ENCODE measurements around the gene RNASEH2B. TPM values are rescaled to one million over a fixed set of nuclear protein-coding genes. Genes with fewer than 3 reads are reported as not detected.

The RNASEH2B gene
- total RNA-seq, 2 experiments from 2014 or later = 225 to 322 TPM

GRCh38 chr13:50940509-50940908 is 30.9 kb downstream of the RNASEH2B start:
- no peaks in the 10 kb centered on the region for H3K9me2 ChIP-seq (ENCODE audit: insufficient read depth, low read length)
- no peak overlapping the region for H3K4me3 ChIP-seq (ENCODE audit: low read depth, low read length, poor library complexity, severe bottlenecking)
- CTCF ChIA-PET (ENCODE audit: unreplicated experiment) = no interaction called here
- BruUV-seq (replicated peaks) = no TSS peak
- TF ChIP-seq EZH2phosphoT487 (IDR thresholded peaks at IDR 0.05; ENCODE audit: borderline replicate concordance, low read depth, low read length) = no peak
- TF ChIP-seq, protein P1, sequence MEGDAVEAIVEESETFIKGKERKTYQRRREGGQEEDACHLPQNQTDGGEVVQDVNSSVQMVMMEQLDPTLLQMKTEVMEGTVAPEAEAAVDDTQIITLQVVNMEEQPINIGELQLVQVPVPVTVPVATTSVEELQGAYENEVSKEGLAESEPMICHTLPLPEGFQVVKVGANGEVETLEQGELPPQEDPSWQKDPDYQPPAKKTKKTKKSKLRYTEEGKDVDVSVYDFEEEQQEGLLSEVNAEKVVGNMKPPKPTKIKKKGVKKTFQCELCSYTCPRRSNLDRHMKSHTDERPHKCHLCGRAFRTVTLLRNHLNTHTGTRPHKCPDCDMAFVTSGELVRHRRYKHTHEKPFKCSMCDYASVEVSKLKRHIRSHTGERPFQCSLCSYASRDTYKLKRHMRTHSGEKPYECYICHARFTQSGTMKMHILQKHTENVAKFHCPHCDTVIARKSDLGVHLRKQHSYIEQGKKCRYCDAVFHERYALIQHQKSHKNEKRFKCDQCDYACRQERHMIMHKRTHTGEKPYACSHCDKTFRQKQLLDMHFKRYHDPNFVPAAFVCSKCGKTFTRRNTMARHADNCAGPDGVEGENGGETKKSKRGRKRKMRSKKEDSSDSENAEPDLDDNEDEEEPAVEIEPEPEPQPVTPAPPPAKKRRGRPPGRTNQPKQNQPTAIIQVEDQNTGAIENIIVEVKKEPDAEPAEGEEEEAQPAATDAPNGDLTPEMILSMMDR (conservative IDR thresholded peaks at IDR 0.05; ENCODE audit: low read length) = no peak
- H3K9me3 ChIP-seq (ENCODE audit: low read length) = peaks cover 9% of the 10 kb centered on the region; the same call in 1 of the 2 replicates
- H3K4me1 ChIP-seq (ENCODE audit: insufficient read depth, low read length, poor library complexity, severe bottlenecking) = no peaks in the 10 kb centered on the region
- POLR2A ChIA-PET = interaction anchor here (0.8 kb wide), 1 partner anchor 18 kb away, joined by 3 read pairs; no protein-coding TSS in a partner anchor
- intact Hi-C loops (cut with micrococcal nuclease; ENCODE audit: unreplicated experiment) = no loop called here
- H3K36me3 ChIP-seq (ENCODE audit: insufficient read depth, low read length) = peaks cover 93% of the 10 kb centered on the region
- H3K4me2 ChIP-seq (ENCODE audit: low read length) = no peak overlapping the region
- H2AFZ ChIP-seq (ENCODE audit: low read length) = no peak overlapping the region
- no peaks in the 10 kb centered on the region for H4K20me1 ChIP-seq (ENCODE audit: insufficient read depth, low read length)
- 0 out of 2 replicates have a peak, but pooled peaks cover 3% of the 10 kb centered on the region for H3K79me2 ChIP-seq (ENCODE audit: insufficient read depth, low read depth, low read length)
- no peak for DNase-seq (ENCODE audit: low spot score)
- no peak overlapping the region for H3K27ac ChIP-seq (ENCODE audit: low read depth, low read length, poor library complexity, severe bottlenecking)

DNA sequence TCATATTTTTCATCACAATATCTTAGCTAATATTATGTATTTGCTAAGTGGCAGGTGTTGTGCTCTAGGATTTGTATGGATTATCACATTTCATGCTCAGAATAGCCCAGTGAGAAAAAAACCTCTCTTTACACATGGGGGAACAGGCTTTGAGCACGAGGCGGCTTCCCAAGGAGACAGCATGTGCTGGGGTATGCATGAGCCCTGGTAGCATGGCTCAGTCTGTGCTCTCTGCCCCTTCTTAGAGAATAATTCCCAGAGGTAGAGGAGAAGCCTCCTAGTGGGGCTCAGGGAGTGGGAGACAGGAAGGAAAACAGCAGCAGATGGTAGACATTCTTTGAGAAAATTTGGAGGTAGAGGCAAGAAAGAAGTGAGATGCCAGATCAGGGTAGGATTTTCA is 31.6 kb downstream of the RNASEH2B start:
- H3K36me3 ChIP-seq (ENCODE audit: insufficient read depth, low read length) = peaks cover 93% of the 10 kb centered on the region
- no TSS peak for BruUV-seq (replicated peaks)
- TF ChIP-seq, protein P1 (conservative IDR thresholded peaks at IDR 0.05; ENCODE audit: low read length) = no peak
- no peak for TF ChIP-seq EZH2phosphoT487 (IDR thresholded peaks at IDR 0.05; ENCODE audit: borderline replicate concordance, low read depth, low read length)
- no peak overlapping the region for H3K27ac ChIP-seq (ENCODE audit: low read depth, low read length, poor library complexity, severe bottlenecking)
- H3K9me3 ChIP-seq (ENCODE audit: low read length) = peaks cover 9% of the 10 kb centered on the region; the same call in 1 of the 2 replicates
- intact Hi-C loops (cut with micrococcal nuclease; ENCODE audit: unreplicated experiment) = no loop called here
- no peaks in the 10 kb centered on the region for H3K4me1 ChIP-seq (ENCODE audit: insufficient read depth, low read length, poor library complexity, severe bottlenecking)
- no peak for DNase-seq (ENCODE audit: low spot score)
- CTCF ChIA-PET (ENCODE audit: unreplicated experiment) = no interaction called here
- no peaks in the 10 kb centered on the region for H4K20me1 ChIP-seq (ENCODE audit: insufficient read depth, low read length)
- H3K79me2 ChIP-seq (ENCODE audit: insufficient read depth, low read depth, low read length) = 0 out of 2 replicates have a peak, but pooled peaks cover 3% of the 10 kb centered on the region
- no peak overlapping the region for H2AFZ ChIP-seq (ENCODE audit: low read length)
- no peaks in the 10 kb centered on the region for H3K9me2 ChIP-seq (ENCODE audit: insufficient read depth, low read length)
- POLR2A ChIA-PET = interaction anchor here (0.6 to 0.8 kb wide), 2 partner anchors 18 to 28 kb away, joined by 3 to 7 read pairs; no protein-coding TSS in a partner anchor
- H3K4me3 ChIP-seq (ENCODE audit: low read depth, low read length, poor library complexity, severe bottlenecking) = no peak overlapping the region
- H3K4me2 ChIP-seq (ENCODE audit: low read length) = no peak overlapping the region

DNA sequence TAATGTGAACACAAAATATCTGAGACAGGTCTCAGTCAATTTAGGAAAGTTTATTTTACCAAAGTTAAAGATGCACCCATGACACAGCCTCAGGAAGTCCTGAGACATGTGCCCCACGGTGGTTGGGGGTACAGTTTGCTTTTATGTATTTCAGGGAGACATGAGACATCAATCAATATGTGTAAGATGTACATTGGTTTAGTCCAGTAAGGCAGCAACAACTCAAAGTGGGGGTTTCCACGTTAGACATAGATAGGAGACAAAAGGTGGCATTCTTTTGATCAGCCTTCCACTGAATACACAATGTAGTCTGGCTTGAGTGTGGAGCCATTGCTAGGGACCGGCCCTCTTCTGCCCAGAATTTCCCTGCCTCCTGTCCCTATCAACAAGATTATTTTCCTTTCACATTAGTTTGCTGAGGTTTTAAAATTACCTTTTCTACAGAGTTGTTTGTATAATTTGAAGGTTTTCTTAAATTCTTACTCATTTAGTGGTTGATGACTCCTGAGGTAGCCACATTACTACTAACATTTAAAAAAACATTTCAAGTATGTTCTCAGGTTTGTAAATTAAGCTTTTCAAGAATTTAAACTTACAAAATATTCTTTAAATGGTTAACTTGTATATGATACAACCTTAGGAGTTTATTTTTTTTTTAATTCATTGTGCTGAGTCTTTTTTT is 33.2 kb downstream of the RNASEH2B start:
- Histone ChIP-seq H3K27ac (ENCODE audit: low read depth, low read length, poor library complexity, severe bottlenecking) (no peak overlapping the region), H3K79me2 (ENCODE audit: insufficient read depth, low read depth, low read length) (0 out of 2 replicates have a peak, but pooled peaks cover 3% of the 10 kb centered on the region), H3K9me3 (ENCODE audit: low read length) (peaks cover 1% of the 10 kb centered on the region; the same call in 1 of the 2 replicates), H3K4me1 (ENCODE audit: insufficient read depth, low read length, poor library complexity, severe bottlenecking) (no peaks in the 10 kb centered on the region), H3K9me2 (ENCODE audit: insufficient read depth, low read length) (no peaks in the 10 kb centered on the region), H4K20me1 (ENCODE audit: insufficient read depth, low read length) (no peaks in the 10 kb centered on the region), H2AFZ (ENCODE audit: low read length) (no peak overlapping the region), H3K36me3 (ENCODE audit: insufficient read depth, low read length) (peaks cover 92% of the 10 kb centered on the region), H3K4me3 (ENCODE audit: low read depth, low read length, poor library complexity, severe bottlenecking) (no peak overlapping the region), H3K4me2 (ENCODE audit: low read length) (no peak overlapping the region)
- intact Hi-C loops (cut with micrococcal nuclease; ENCODE audit: unreplicated experiment) = no loop called here
- POLR2A ChIA-PET = no interaction called here
- TF ChIP-seq, protein P1 (conservative IDR thresholded peaks at IDR 0.05; ENCODE audit: low read length) = no peak
- TF ChIP-seq EZH2phosphoT487 (IDR thresholded peaks at IDR 0.05; ENCODE audit: borderline replicate concordance, low read depth, low read length) = no peak
- CTCF ChIA-PET (ENCODE audit: unreplicated experiment) = interaction anchor here (0.6 kb wide), 1 partner anchor 478 kb away, joined by 3 read pairs; no protein-coding TSS in a partner anchor
- no peak for DNase-seq (ENCODE audit: low spot score)
- BruUV-seq (replicated peaks) = no TSS peak
